ENCODE measurements around the gene STT3A. TPM values are rescaled to one million over a fixed set of nuclear protein-coding genes. Genes with fewer than 3 reads are reported as not detected.

The STT3A gene
- total RNA-seq, 1 experiment from 2014 or later, result 180 TPM

- no peak for DNase-seq (ENCODE audit: low read depth)
Observed at GRCh38 chr11:125587480-125587879, 5.2 kb upstream of the STT3A start.

- DNase-seq (ENCODE audit: low read depth), result no peak
Observed at GRCh38 chr11:125588505-125588904, 4.1 kb upstream of the STT3A start.

- no peak for DNase-seq (ENCODE audit: low read depth)
Observed at GRCh38 chr11:125591649-125592304, 875 bp upstream of the STT3A start.

- peak; percentile 58 for DNase-seq (ENCODE audit: low read depth)
Observed at GRCh38 chr11:125593114-125593820, 615 bp downstream of the STT3A start.

- no peak for DNase-seq (ENCODE audit: low read depth)
Observed at GRCh38 chr11:125594958-125595357, 2.3 kb downstream of the STT3A start.

- DNase-seq (ENCODE audit: low read depth), result no peak
Observed at GRCh38 chr11:125600663-125601062, 8.0 kb downstream of the STT3A start.

- DNase-seq (ENCODE audit: low read depth), result no peak
Observed at GRCh38 chr11:125603207-125603606, 10.6 kb downstream of the STT3A start.

GRCh38 chr11:125605417-125605816 is 12.8 kb downstream of the STT3A start:
- no peak for DNase-seq (ENCODE audit: low read depth)

- DNase-seq (ENCODE audit: low read depth), result no peak
Observed at GRCh38 chr11:125609545-125609944, 16.9 kb downstream of the STT3A start.

GRCh38 chr11:125618383-125618782 is 25.7 kb downstream of the STT3A start:
- DNase-seq (ENCODE audit: low read depth), result no peak

GRCh38 chr11:125621995-125622394 is 29.3 kb downstream of the STT3A start:
- peak; percentile 57 for DNase-seq (ENCODE audit: low read depth)

- no peak for DNase-seq (ENCODE audit: low read depth)
Observed at GRCh38 chr11:125623064-125623463, 30.4 kb downstream of the STT3A start.

GRCh38 chr11:125624756-125625213 is 32.1 kb downstream of the STT3A start, which contains the start of gene CHEK1:
CHEK1 (plus strand) TSS chr11:125625163; CDS start chr11:125626769, 1,606 bp downstream.
- no peak for DNase-seq (ENCODE audit: low read depth)

- no peak for DNase-seq (ENCODE audit: low read depth)
Observed at GRCh38 chr11:125625225-125625629, 32.6 kb downstream of the STT3A start.

- peak; percentile 91 for DNase-seq (ENCODE audit: low read depth)
Observed at GRCh38 chr11:125625630-125626287, 33.1 kb downstream of the STT3A start.

GRCh38 chr11:125626288-125626950 is 33.8 kb downstream of the STT3A start:
- DNase-seq (ENCODE audit: low read depth), result peak; percentile 93

GRCh38 chr11:125627236-125627910 is 34.7 kb downstream of the STT3A start:
- DNase-seq (ENCODE audit: low read depth), result no peak

GRCh38 chr11:125637840-125638239 is 45.2 kb downstream of the STT3A start:
- DNase-seq (ENCODE audit: low read depth), result no peak

GRCh38 chr11:125638315-125638714 is 45.7 kb downstream of the STT3A start:
- no peak for DNase-seq (ENCODE audit: low read depth)

GRCh38 chr11:125645871-125646270 is 53.2 kb downstream of the STT3A start:
- no peak for DNase-seq (ENCODE audit: low read depth)

- DNase-seq (ENCODE audit: low read depth), result no peak
Observed at GRCh38 chr11:125649465-125650166, 57.0 kb downstream of the STT3A start.

All from LHCN-M2 (cell line).